Bronchial epithelial cell (primary cell): ENCODE results near the gene ECT2. TPM values are rescaled to one million over a fixed set of nuclear protein-coding genes. Genes with fewer than 3 reads are reported as not detected.

Source experiments
- DNase-seq: peaks from one replicate; pipeline ENCODE4 v3.0.0-alpha.2; 2010; ENCODE audit warnings: low read depth
- FAIRE-seq: peaks from 2 replicates; lab custom pipeline; 2011; peaks lifted over from hg19 to GRCh38; lab: Jason Lieb, UNC
- H3K27me3 ChIP-seq: 2 replicates; pipeline ENCODE4 v1.5.1; 2011; ENCODE audit warnings: low read length; ENCODE audit not compliant: control insufficient read depth, insufficient read depth
- H3K36me3 ChIP-seq: 2 replicates; pipeline ENCODE4 v1.5.1; 2011; ENCODE audit warnings: low read length; ENCODE audit not compliant: control insufficient read depth, insufficient read depth
- H3K4me3 ChIP-seq: 2 replicates; pipeline ENCODE4 v1.5.1; 2011; ENCODE audit warnings: mild to moderate bottlenecking, low read depth, low read length, control low read depth
- CTCF ChIP-seq: IDR thresholded peaks from 2 replicates; pipeline ENCODE4 v1.5.1; 2011; ENCODE audit warnings: mild to moderate bottlenecking, moderate library complexity, low read length, control low read depth, inconsistent platforms; ENCODE audit not compliant: insufficient read depth, severe bottlenecking
- total RNA-seq: library from RNA; depleted of rRNA; stranded (reverse); fragments of >200 nt; gene quantifications from 2 replicates; pipeline ENCODE4 v1.2.1, GENCODE V29; 2014

The ECT2 gene
- total RNA-seq, 1 donor from 2014 or later = 9.0 TPM

GRCh38 chr3:172869784-172870518, 119.4 kb downstream of the ECT2 start:
- no peak for FAIRE-seq
- Histone ChIP-seq H3K27me3 (no peaks in the 10 kb centered on the region), H3K36me3 (no peaks in the 10 kb centered on the region), H3K4me3 (no peak overlapping the region)
- no peak for TF ChIP-seq CTCF
- no peak for DNase-seq

Other genes starting within 250 kb of the ECT2 start
- 15.5 and 24.6 TPM in 2 replicates for gene TNFSF10, start 227.3 kb upstream of the ECT2 start, total RNA-seq
- gene NCEH1, start 39.7 kb upstream of the ECT2 start, total RNA-seq = 3.8 and 5.3 TPM in 2 replicates